A549 treated with dexamethasone at 1 μM for 4 hours (cell line): ENCODE data around the gene FANCD2. TPM values are rescaled to one million over a fixed set of nuclear protein-coding genes. Genes with fewer than 3 reads are reported as not detected.

Experiments
- total RNA-seq: library from RNA; stranded (reverse); fragments of 200-300 nt; extraction: Qiagen RNA extraction; gene quantifications from 5 replicates; pipeline ENCODE4 v1.2.3, GENCODE V29; 2022

FANCD2 gene
- 18.3 to 21.7 TPM (median 20.2 TPM) in 5 replicates for total RNA-seq

DNA sequence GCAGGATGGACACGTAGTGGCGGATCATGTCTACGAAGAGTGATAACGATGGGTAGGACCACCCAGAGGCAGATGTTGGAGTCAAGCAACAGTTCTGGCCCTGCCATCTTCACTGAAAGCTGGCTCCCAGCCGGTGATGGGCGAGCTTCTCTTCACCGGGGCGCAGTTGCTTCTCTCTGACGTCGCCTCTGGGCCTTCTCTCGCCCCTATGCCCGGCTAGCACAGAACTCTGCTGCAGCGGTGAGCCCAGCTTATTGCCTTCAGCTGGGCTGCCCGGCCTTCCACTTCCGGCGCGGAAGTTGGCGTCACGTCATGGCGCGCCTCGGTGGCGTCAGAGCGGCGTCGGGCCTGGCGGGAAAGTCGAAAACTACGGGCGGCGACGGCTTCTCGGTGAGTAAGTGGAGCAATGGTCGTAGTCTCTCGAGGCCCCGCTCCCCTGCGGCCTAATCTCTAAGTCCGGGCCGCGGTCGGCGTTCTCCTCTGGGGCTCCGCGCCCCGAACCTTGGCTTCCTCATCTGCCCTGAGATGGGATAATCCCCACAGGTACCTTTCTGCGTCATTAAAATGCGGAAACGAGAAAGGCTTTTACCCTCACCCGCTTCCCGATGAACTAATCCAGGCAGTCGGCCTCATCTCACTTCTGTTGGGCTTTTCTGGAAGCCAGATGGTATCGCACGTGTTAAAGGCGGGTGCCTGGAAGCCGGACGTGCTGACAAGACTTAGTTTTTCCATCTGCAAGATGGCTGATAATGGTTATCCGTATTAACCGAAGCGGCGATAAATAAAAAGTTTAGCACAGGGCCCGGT is at the start of gene FANCD2:
TSS of gene FANCD2 (plus strand) at position 354 of the 807 bp plus-strand sequence. CDS start 2,221 bp downstream, outside the sequence.

DNA sequence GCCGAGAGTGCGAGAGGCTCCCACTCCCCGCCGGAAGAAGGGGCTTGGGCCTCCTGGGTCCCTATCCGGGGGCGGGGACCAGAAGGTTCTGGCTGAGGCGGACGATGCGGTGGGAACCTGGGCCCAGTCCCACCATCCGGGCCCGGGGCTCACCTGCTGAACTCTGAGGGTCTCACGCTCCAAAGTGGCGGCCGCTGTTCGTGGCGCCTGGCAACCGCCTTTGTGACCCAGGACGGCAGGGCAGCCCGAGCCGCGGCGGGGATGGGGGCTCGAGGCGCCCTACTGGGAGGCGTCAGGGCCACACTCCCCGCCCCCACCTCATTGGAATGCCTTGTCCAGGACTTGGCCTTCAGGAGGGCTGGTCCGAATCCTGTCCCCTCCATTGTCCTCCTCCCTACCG is 81.9 kb downstream of the FANCD2 start, which contains the start of gene FANCD2OS:
TSS of gene FANCD2OS (minus strand) at position 165 of the 400 bp plus-strand sequence. CDS start 3,481 bp downstream, outside the sequence.

DNA sequence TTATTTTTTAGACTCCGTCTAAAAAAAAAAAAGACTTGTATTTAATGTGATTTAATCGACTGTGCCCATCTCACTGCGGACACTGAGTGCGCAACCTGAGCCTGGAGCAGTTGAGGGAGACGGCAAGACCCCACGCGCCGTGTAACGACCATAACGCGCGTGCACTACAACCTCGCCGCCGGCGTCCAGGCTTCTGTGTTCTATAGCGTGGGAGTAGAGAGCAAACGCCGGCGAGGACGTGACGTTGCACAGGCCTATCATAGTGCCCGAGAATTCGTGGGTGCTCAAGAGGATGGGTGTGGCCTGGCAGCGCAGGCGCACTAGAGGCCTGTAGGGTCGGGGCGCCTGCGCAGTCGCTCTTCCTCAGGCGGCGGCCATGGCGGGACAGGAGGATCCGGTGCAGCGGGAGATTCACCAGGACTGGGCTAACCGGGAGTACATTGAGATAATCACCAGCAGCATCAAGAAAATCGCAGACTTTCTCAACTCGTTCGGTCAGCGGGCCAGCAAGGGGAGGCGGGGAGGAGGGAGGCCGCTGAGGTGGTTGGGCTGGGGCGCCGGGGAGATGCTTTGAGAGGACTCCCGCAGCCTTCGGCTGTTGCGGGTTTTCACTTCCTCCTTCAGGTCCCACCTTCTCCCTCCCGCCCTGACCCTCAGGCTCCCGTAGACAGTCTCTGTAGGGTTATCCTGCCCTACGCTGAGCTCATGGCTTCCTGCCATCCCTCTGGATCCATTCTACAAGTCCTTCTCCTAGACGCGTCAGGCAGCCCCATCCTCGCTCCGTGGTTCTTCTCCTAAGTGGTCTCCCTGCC is 89.3 kb downstream of the FANCD2 start, which contains the start of gene BRK1:
TSS of gene BRK1 (plus strand) at position 350 of the 812 bp plus-strand sequence. CDS start at position 377, 27 bp downstream.

Other genes starting within 250 kb of the FANCD2 start
- gene TADA3, start 234.0 kb upstream of the FANCD2 start, total RNA-seq: 55.8 to 64.5 TPM (median 61.7 TPM) in 5 replicates
- 157 to 244 TPM (median 171 TPM) in 5 replicates for gene ARPC4, start 233.4 kb upstream of the FANCD2 start, total RNA-seq
- gene TTLL3, start 216.2 kb upstream of the FANCD2 start, total RNA-seq: 4.7 to 6.7 TPM (median 6.5 TPM) in 5 replicates
- gene RPUSD3, start 182.4 kb upstream of the FANCD2 start, total RNA-seq: 49.4 to 60.8 TPM (median 58.3 TPM) in 5 replicates
- gene CIDEC, start 146.2 kb upstream of the FANCD2 start, total RNA-seq: 75.0 to 96.1 TPM (median 82.6 TPM) in 5 replicates
- 85.1 to 101 TPM (median 91.0 TPM) in 5 replicates for gene JAGN1, start 135.8 kb upstream of the FANCD2 start, total RNA-seq
- gene IL17RE, start 123.6 kb upstream of the FANCD2 start, total RNA-seq: 0.88 to 1.7 TPM (median 1.5 TPM) in 5 replicates
- 26.8 to 35.6 TPM (median 28.7 TPM) in 5 replicates for gene IL17RC, start 109.3 kb upstream of the FANCD2 start, total RNA-seq
- gene CRELD1, start 92.6 kb upstream of the FANCD2 start, total RNA-seq: 10.1 to 15.5 TPM (median 13.5 TPM) in 5 replicates
- 1.2 to 1.9 TPM (median 1.7 TPM) in 5 replicates for gene PRRT3, start 74.0 kb upstream of the FANCD2 start, total RNA-seq
- gene EMC3, start 39.6 kb upstream of the FANCD2 start, total RNA-seq: 104 to 143 TPM (median 110 TPM) in 5 replicates
- gene FANCD2OS, start 81.8 kb downstream of the FANCD2 start, total RNA-seq: not detected in 5 replicates
- 161 to 190 TPM (median 165 TPM) in 5 replicates for gene BRK1, start 89.2 kb downstream of the FANCD2 start, total RNA-seq
- gene VHL, start 115.3 kb downstream of the FANCD2 start, total RNA-seq: 24.2 to 35.5 TPM (median 32.5 TPM) in 5 replicates
- gene IRAK2, start 138.5 kb downstream of the FANCD2 start, total RNA-seq: 11.9 to 14.8 TPM (median 13.0 TPM) in 5 replicates
- 29.4 to 37.4 TPM (median 35.8 TPM) in 5 replicates for gene TATDN2, start 222.0 kb downstream of the FANCD2 start, total RNA-seq